LNCaP clone FGC (cell line): ENCODE data around the gene KCNN4.

ENCODE experiments used
- DNase-seq: peaks from one replicate; pipeline ENCODE4 v3.0.0-alpha.2; 2011; ENCODE audit warnings: low read depth
- H3K4me3 ChIP-seq: 2 replicates; pipeline ENCODE4 v1.5.1; 2011; ENCODE audit warnings: mild to moderate bottlenecking, low read depth, low read length, control low read depth
- TF ChIP-seq, protein P1 (sequence below): IDR thresholded peaks from 2 replicates; pipeline ENCODE4 v1.5.1; 2012; ENCODE audit warnings: mild to moderate bottlenecking; ENCODE audit not compliant: control insufficient read depth, insufficient read depth; ENCODE audit errors: extremely low read depth

Gene KCNN4

GRCh38 chr19:43723588-43723987 is 57.2 kb downstream of the KCNN4 start:
- H3K4me3 ChIP-seq: no peak overlapping the region
- DNase-seq: no peak
- TF ChIP-seq, protein P1, sequence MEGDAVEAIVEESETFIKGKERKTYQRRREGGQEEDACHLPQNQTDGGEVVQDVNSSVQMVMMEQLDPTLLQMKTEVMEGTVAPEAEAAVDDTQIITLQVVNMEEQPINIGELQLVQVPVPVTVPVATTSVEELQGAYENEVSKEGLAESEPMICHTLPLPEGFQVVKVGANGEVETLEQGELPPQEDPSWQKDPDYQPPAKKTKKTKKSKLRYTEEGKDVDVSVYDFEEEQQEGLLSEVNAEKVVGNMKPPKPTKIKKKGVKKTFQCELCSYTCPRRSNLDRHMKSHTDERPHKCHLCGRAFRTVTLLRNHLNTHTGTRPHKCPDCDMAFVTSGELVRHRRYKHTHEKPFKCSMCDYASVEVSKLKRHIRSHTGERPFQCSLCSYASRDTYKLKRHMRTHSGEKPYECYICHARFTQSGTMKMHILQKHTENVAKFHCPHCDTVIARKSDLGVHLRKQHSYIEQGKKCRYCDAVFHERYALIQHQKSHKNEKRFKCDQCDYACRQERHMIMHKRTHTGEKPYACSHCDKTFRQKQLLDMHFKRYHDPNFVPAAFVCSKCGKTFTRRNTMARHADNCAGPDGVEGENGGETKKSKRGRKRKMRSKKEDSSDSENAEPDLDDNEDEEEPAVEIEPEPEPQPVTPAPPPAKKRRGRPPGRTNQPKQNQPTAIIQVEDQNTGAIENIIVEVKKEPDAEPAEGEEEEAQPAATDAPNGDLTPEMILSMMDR: no peak

- TF ChIP-seq, protein P1: no peak
- no peak overlapping the region for H3K4me3 ChIP-seq
- no peak for DNase-seq
Measured at GRCh38 chr19:43721469-43722048, 59.2 kb downstream of the KCNN4 start.

- TF ChIP-seq, protein P1: no peak
- H3K4me3 ChIP-seq: no peak overlapping the region
- no peak for DNase-seq
Measured at GRCh38 chr19:43720936-43721335, 59.8 kb downstream of the KCNN4 start.

- TF ChIP-seq, protein P1: no peak
- H3K4me3 ChIP-seq: no peak overlapping the region
- DNase-seq: no peak
Measured at GRCh38 chr19:43719918-43720317, 60.9 kb downstream of the KCNN4 start.

- H3K4me3 ChIP-seq: no peak overlapping the region
- TF ChIP-seq, protein P1: no peak
- no peak for DNase-seq
Measured at GRCh38 chr19:43719378-43719868, 61.4 kb downstream of the KCNN4 start.

GRCh38 chr19:43718627-43719377 is 62.0 kb downstream of the KCNN4 start:
- no peak for DNase-seq
- no peak overlapping the region for H3K4me3 ChIP-seq
- TF ChIP-seq, protein P1: no peak
